COLO668 (cell line): ENCODE data around the gene DPEP2NB.

Source experiments
- DNase-seq: peaks from one replicate; lab custom pipeline; 2025; ENCODE audit not compliant: unreplicated experiment; lab: John Stamatoyannopoulos, UW

The DPEP2NB gene

GRCh38 chr16:67964477-67965131 lies 51.1 kb downstream of the DPEP2NB start:
- DNase-seq, result no peak

- peak; percentile 56 for DNase-seq
These were observed 51.9 kb downstream of the DPEP2NB start for GRCh38 chr16:67963662-67964321.
